ENCODE results near the gene ZNF491. TPM values are rescaled to one million over a fixed set of nuclear protein-coding genes. Genes with fewer than 3 reads are reported as not detected.
"Not testable (repeated sequence)": the region's sequence is repeated elsewhere in the genome, so short reads cannot be mapped to it uniquely, and the experiment has no call there.

Gene ZNF491
- total and polyA plus RNA-seq, 2 donors (not counting 1 experiment from before 2014, with no cell fraction given) = 0.57 to 1.7 TPM

DNA sequence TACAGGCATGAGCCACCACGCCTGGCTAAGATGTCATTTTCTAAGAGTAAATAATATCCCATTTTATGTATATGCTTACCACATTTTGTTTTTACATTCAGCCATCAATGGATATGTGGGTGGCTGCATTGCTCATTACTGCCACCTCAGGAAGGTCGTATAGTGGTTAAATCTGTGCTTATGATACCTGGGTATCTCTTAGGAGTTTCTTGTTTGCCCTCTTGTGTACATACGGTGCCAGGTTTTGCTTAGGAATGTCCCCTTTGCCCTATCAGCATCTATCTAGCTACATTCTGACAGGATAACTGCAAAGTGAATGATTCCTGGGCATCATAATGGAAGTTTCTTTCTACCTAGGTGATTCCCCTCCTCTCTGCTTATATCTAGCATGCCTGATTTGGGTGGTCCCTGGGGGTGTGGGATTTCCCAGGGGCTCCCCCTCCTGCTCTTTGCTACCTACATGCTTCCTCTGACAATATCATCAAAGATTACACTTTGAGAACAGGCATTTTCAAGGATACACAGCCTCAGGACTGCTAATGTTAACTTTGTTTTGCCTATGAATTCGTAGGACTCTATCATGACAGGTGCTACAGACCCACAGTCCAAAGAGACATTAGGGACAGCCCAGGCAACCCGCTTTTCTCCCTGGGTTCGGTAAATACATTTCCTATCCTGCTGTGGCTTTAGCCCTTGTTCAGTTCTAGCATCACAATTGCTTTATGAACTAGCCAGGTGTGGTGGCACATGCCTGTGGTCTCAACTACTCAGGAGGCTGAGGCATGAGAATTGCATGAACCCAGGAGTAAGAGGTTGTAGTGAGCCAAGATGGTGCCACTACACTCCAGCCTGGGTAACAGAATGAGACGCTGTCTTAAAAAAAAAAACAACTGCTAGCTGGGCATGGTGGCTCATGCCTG lies 30.9 kb downstream of the ZNF491 start:
- H3K4me1 Mint-ChIP-seq; H3K9ac ChIP-seq (ENCODE audit: low read length); H2AFZ ChIP-seq (ENCODE audit: insufficient read depth, low read depth, low read length, poor library complexity, severe bottlenecking); H3K4me1 ChIP-seq (ENCODE audit: control insufficient read depth in 2 of 2, insufficient read depth in 2 of 2, low read length in 2 of 2); H3K4me3 Mint-ChIP-seq; H3K4me2 ChIP-seq (replicated peaks; ENCODE audit: low read depth, low read length, poor library complexity, severe bottlenecking); H3K27me3 Mint-ChIP-seq; H4K20me1 ChIP-seq (ENCODE audit: control insufficient read depth, insufficient read depth, low read length, poor library complexity, severe bottlenecking); H3K27ac Mint-ChIP-seq; intact Hi-C loops (cut with micrococcal nuclease); H3K27ac ChIP-seq (ENCODE audit: low read length in 2 of 2); H3K79me2 ChIP-seq (ENCODE audit: control insufficient read depth, insufficient read depth, low read length); H3K4me3 ChIP-seq (ENCODE audit: control extremely low read depth in 1 of 5, extremely low read depth in 1 of 5, insufficient read depth in 1 of 5, low read depth in 2 of 5, low read length in 4 of 5); H3K27me3 ChIP-seq (replicated peaks in 1 of 4; ENCODE audit: control extremely low read depth in 1 of 4, control insufficient read depth in 3 of 4, insufficient read depth in 4 of 4, low read length in 3 of 4); DNase-seq; ATAC-seq (ENCODE audit: low read depth): not testable (repeated sequence)
- CTCF ChIA-PET = interaction anchor here (0.7 to 1.7 kb wide), 2 partner anchors 17 to 1232 kb away, joined by 3 to 4 read pairs; no protein-coding TSS in a partner anchor
- Histone ChIP-seq H3K36me3 (replicated peaks in 1 of 2; ENCODE audit: control extremely low read depth in 1 of 2, control insufficient read depth in 1 of 2, extremely low read depth in 1 of 2, insufficient read depth in 2 of 2, low read length in 1 of 2) (peaks cover 6 to 29% of the 10 kb centered on the region in 2 experiments), H3K9me3 (ENCODE audit: control extremely low read depth in 1 of 3, control insufficient read depth in 2 of 3, insufficient read depth in 1 of 3, low read length in 2 of 3) (peaks cover 5 to 33% (median 14%) of the 10 kb centered on the region in 3 donors)
- peaks cover 13% of the 10 kb centered on the region for H3K9me3 Mint-ChIP-seq (ENCODE audit: insufficient read depth)
- WGBS (ENCODE audit: insufficient coverage) = 83% methylated on average over 3 of the region's 7 CpGs
- POLR2A ChIA-PET = interaction anchor here (0.7 kb wide), 1 partner anchor 1063 kb away, joined by 3 read pairs; no protein-coding TSS in a partner anchor

DNA sequence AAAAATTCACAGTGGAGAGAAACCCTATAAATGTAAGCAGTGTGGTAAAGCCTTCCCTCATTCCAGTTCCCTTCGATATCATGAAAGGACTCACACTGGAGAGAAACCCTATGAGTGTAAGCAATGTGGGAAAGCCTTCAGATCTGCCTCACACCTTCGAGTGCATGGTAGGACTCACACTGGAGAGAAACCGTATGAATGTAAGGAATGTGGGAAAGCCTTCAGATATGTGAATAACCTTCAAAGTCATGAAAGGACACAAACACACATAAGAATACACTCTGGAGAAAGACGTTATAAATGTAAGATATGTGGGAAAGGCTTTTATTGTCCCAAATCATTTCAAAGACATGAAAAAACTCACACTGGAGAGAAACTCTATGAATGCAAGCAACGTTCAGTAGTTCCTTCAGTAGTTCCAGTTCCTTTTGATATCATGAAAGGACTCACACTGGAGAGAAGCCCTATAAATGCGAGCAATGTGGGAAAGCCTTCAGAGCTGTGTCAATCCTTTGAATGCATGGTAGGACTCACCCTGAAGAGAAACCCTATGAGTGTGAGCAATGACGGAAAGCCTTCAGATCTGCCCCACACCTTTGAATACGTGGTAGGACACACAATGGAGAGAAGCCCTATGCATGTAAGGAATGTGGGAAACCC lies 34.1 kb downstream of the ZNF491 start:
- CTCF ChIA-PET = no interaction called here
- Histone ChIP-seq H3K9ac (ENCODE audit: low read length) (no peak overlapping the region), H3K9me3 (ENCODE audit: control extremely low read depth in 1 of 3, control insufficient read depth in 2 of 3, insufficient read depth in 1 of 3, low read length in 2 of 3) (peaks cover 5 to 35% (median 21%) of the 10 kb centered on the region in 3 donors), H3K27ac (ENCODE audit: low read length in 2 of 2) (no peak overlapping the region), H3K27me3 (replicated peaks in 1 of 4; ENCODE audit: control extremely low read depth in 1 of 4, control insufficient read depth in 3 of 4, insufficient read depth in 4 of 4, low read length in 3 of 4) (no peaks in the 10 kb centered on the region), H3K4me1 (ENCODE audit: control insufficient read depth in 2 of 2, insufficient read depth in 2 of 2, low read length in 2 of 2) (no peaks in the 10 kb centered on the region), H3K4me3 (ENCODE audit: control extremely low read depth in 1 of 5, extremely low read depth in 1 of 5, insufficient read depth in 1 of 5, low read depth in 2 of 5, low read length in 4 of 5) (no peak overlapping the region), H4K20me1 (ENCODE audit: control insufficient read depth, insufficient read depth, low read length, poor library complexity, severe bottlenecking) (no peaks in the 10 kb centered on the region), H3K79me2 (ENCODE audit: control insufficient read depth, insufficient read depth, low read length) (peaks cover 5% of the 10 kb centered on the region), H3K4me2 (replicated peaks; ENCODE audit: low read depth, low read length, poor library complexity, severe bottlenecking) (no peak overlapping the region), H3K36me3 (replicated peaks in 1 of 2; ENCODE audit: control extremely low read depth in 1 of 2, control insufficient read depth in 1 of 2, extremely low read depth in 1 of 2, insufficient read depth in 2 of 2, low read length in 1 of 2) (peaks cover 6 to 29% of the 10 kb centered on the region in 2 experiments), H2AFZ (ENCODE audit: insufficient read depth, low read depth, low read length, poor library complexity, severe bottlenecking) (no peak overlapping the region)
- TF ChIP-seq, protein P1, sequence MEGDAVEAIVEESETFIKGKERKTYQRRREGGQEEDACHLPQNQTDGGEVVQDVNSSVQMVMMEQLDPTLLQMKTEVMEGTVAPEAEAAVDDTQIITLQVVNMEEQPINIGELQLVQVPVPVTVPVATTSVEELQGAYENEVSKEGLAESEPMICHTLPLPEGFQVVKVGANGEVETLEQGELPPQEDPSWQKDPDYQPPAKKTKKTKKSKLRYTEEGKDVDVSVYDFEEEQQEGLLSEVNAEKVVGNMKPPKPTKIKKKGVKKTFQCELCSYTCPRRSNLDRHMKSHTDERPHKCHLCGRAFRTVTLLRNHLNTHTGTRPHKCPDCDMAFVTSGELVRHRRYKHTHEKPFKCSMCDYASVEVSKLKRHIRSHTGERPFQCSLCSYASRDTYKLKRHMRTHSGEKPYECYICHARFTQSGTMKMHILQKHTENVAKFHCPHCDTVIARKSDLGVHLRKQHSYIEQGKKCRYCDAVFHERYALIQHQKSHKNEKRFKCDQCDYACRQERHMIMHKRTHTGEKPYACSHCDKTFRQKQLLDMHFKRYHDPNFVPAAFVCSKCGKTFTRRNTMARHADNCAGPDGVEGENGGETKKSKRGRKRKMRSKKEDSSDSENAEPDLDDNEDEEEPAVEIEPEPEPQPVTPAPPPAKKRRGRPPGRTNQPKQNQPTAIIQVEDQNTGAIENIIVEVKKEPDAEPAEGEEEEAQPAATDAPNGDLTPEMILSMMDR (IDR thresholded peaks at IDR 0.05) = no peak
- TF ChIP-seq EZH2 (IDR thresholded peaks at IDR 0.05; ENCODE audit: borderline replicate concordance, insufficient read depth, low read depth, low read length, poor library complexity, severe bottlenecking) = no peak
- Mint-ChIP-seq H3K4me1 (peaks cover 5% of the 10 kb centered on the region), H3K27me3 (no peaks in the 10 kb centered on the region), H3K9me3 (ENCODE audit: insufficient read depth) (peaks cover 13% of the 10 kb centered on the region), H3K4me3 (no peak overlapping the region), H3K27ac (no peak overlapping the region)
- intact Hi-C loops (cut with micrococcal nuclease) = no loop called here
- 100% methylated on average over 4 of the region's 8 CpGs for WGBS (ENCODE audit: insufficient coverage)
- no peak for DNase-seq
- no peak for ATAC-seq (ENCODE audit: low read depth)
- POLR2A ChIA-PET = no interaction called here

Data from B cell (primary cell).